ENCODE results near the gene ACOX3.

The ACOX3 gene

GRCh38 chr4:8359193-8359592 lies 81.3 kb downstream of the ACOX3 start:
- Histone ChIP-seq H4K20me1 (ENCODE audit: insufficient read depth, low read length, poor library complexity, severe bottlenecking) (no peaks in the 10 kb centered on the region), H3K36me3 (ENCODE audit: insufficient read depth, low read length) (no peaks in the 10 kb centered on the region), H3K4me1 (ENCODE audit: insufficient read depth, low read length, poor library complexity, severe bottlenecking) (no peaks in the 10 kb centered on the region), H3K9ac (ENCODE audit: low read depth, low read length, poor library complexity, severe bottlenecking) (no peak overlapping the region), H3F3A (ENCODE audit: low read depth) (no peaks in the 10 kb centered on the region), H2AFZ (ENCODE audit: low read length) (no peak overlapping the region), H3K4me2 (ENCODE audit: low read depth, low read length, poor library complexity, severe bottlenecking) (no peak overlapping the region), H3K9me2 (replicated peaks; ENCODE audit: low read depth, low read length) (no peaks in the 10 kb centered on the region), H3K27me3 (ENCODE audit: insufficient read depth, low read length, poor library complexity, severe bottlenecking) (no peaks in the 10 kb centered on the region), H3K4me3 (ENCODE audit: low read length, poor library complexity, severe bottlenecking) (no peak overlapping the region), H3K79me2 (ENCODE audit: insufficient read depth, low read length) (no peaks in the 10 kb centered on the region), H3K9me3 (ENCODE audit: insufficient read depth, low read depth, low read length) (no peaks in the 10 kb centered on the region)
- TF ChIP-seq EZH2phosphoT487 (IDR thresholded peaks at IDR 0.05; ENCODE audit: borderline replicate concordance) (no peak), CTCF (conservative IDR thresholded peaks at IDR 0.05; ENCODE audit: low read length) (no peak)

GRCh38 chr4:8356856-8357255 lies 83.7 kb downstream of the ACOX3 start:
- Histone ChIP-seq H2AFZ (ENCODE audit: low read length) (no peak overlapping the region), H3K79me2 (ENCODE audit: insufficient read depth, low read length) (no peaks in the 10 kb centered on the region), H3F3A (ENCODE audit: low read depth) (no peaks in the 10 kb centered on the region), H3K9me3 (ENCODE audit: insufficient read depth, low read depth, low read length) (no peaks in the 10 kb centered on the region), H3K27me3 (ENCODE audit: insufficient read depth, low read length, poor library complexity, severe bottlenecking) (no peaks in the 10 kb centered on the region), H4K20me1 (ENCODE audit: insufficient read depth, low read length, poor library complexity, severe bottlenecking) (no peaks in the 10 kb centered on the region), H3K4me2 (ENCODE audit: low read depth, low read length, poor library complexity, severe bottlenecking) (no peak overlapping the region), H3K36me3 (ENCODE audit: insufficient read depth, low read length) (no peaks in the 10 kb centered on the region), H3K9me2 (replicated peaks; ENCODE audit: low read depth, low read length) (no peaks in the 10 kb centered on the region), H3K9ac (ENCODE audit: low read depth, low read length, poor library complexity, severe bottlenecking) (no peak overlapping the region), H3K4me1 (ENCODE audit: insufficient read depth, low read length, poor library complexity, severe bottlenecking) (no peaks in the 10 kb centered on the region), H3K4me3 (ENCODE audit: low read length, poor library complexity, severe bottlenecking) (no peak overlapping the region)
- TF ChIP-seq CTCF (conservative IDR thresholded peaks at IDR 0.05; ENCODE audit: low read length) (no peak), EZH2phosphoT487 (IDR thresholded peaks at IDR 0.05; ENCODE audit: borderline replicate concordance) (no peak)

- no peaks in the 10 kb centered on the region for H4K20me1 ChIP-seq (ENCODE audit: insufficient read depth, low read length, poor library complexity, severe bottlenecking)
- H3K27me3 ChIP-seq (ENCODE audit: insufficient read depth, low read length, poor library complexity, severe bottlenecking), result no peaks in the 10 kb centered on the region
- no peaks in the 10 kb centered on the region for H3K79me2 ChIP-seq (ENCODE audit: insufficient read depth, low read length)
- no peaks in the 10 kb centered on the region for H3K36me3 ChIP-seq (ENCODE audit: insufficient read depth, low read length)
- H3K9me3 ChIP-seq (ENCODE audit: insufficient read depth, low read depth, low read length), result no peaks in the 10 kb centered on the region
- H3K9me2 ChIP-seq (replicated peaks; ENCODE audit: low read depth, low read length), result no peaks in the 10 kb centered on the region
- H3K4me2 ChIP-seq (ENCODE audit: low read depth, low read length, poor library complexity, severe bottlenecking), result no peak overlapping the region
- no peaks in the 10 kb centered on the region for H3F3A ChIP-seq (ENCODE audit: low read depth)
- TF ChIP-seq CTCF (conservative IDR thresholded peaks at IDR 0.05; ENCODE audit: low read length) (no peak), EZH2phosphoT487 (IDR thresholded peaks at IDR 0.05; ENCODE audit: borderline replicate concordance) (no peak)
- H3K4me1 ChIP-seq (ENCODE audit: insufficient read depth, low read length, poor library complexity, severe bottlenecking), result no peaks in the 10 kb centered on the region
- H3K9ac ChIP-seq (ENCODE audit: low read depth, low read length, poor library complexity, severe bottlenecking), result no peak overlapping the region
- no peak overlapping the region for H3K4me3 ChIP-seq (ENCODE audit: low read length, poor library complexity, severe bottlenecking)
- H2AFZ ChIP-seq (ENCODE audit: low read length), result no peak overlapping the region
Measured at GRCh38 chr4:8355864-8356565, 84.5 kb downstream of the ACOX3 start.
